Stimulated activated CD4-positive, alpha-beta T cell treated with anti-CD3 and anti-CD28 coated beads, Interleukin-15, amount 100 ng/mL, for 1 hour (primary cell): Measurements from ENCODE around the gene CAPG.
"Not testable (repeated sequence)": the region's sequence is repeated elsewhere in the genome, so short reads cannot be mapped to it uniquely, and the experiment has no call there.

Experiments used
- DNase-seq, 2 donors: peaks; one replicate each; pipeline ENCODE4 v3.0.0-alpha.2; 2020; ENCODE audit warnings: low read depth in 1 of 2, low spot score in 1 of 2

CAPG gene

GRCh38 chr2:85409845-85410583 lies at the start of gene CAPG:
CAPG (minus strand) TSS chr2:85410366; CDS start chr2:85402145, 8,221 bp downstream.
- DNase-seq, result no peak

GRCh38 chr2:85459771-85460170 lies 49.6 kb upstream of the CAPG start:
- DNase-seq, result no peak

- no peak for DNase-seq
These were observed 48.7 kb upstream of the CAPG start for GRCh38 chr2:85458601-85459563.

- DNase-seq, result no peak
These were observed 47.7 kb upstream of the CAPG start for GRCh38 chr2:85457877-85458316.

- DNase-seq, result no peak
These were observed 46.9 kb upstream of the CAPG start for GRCh38 chr2:85457043-85457442.

- DNase-seq, result no peak
These were observed 45.5 kb upstream of the CAPG start for GRCh38 chr2:85455552-85456090.

GRCh38 chr2:85453571-85453970 lies 43.4 kb upstream of the CAPG start:
- no peak for DNase-seq

GRCh38 chr2:85452237-85452636 lies 42.1 kb upstream of the CAPG start:
- DNase-seq, result no peak

GRCh38 chr2:85449214-85449588 lies 39.0 kb upstream of the CAPG start:
- no peak for DNase-seq

GRCh38 chr2:85448461-85449213 lies 38.5 kb upstream of the CAPG start:
- DNase-seq, result no peak

- DNase-seq, result no peak
These were observed 37.0 kb upstream of the CAPG start for GRCh38 chr2:85447222-85447585.

- DNase-seq, result no peak
These were observed 36.4 kb upstream of the CAPG start for GRCh38 chr2:85446296-85447221.

- no peak for DNase-seq
These were observed 35.4 kb upstream of the CAPG start for GRCh38 chr2:85445316-85446295.

- DNase-seq, result no peak
These were observed 34.5 kb upstream of the CAPG start for GRCh38 chr2:85444629-85445172.

GRCh38 chr2:85441864-85442263 lies 31.7 kb upstream of the CAPG start:
- DNase-seq, result no peak

- DNase-seq, result no peak
These were observed 30.6 kb upstream of the CAPG start for GRCh38 chr2:85440729-85441128.

GRCh38 chr2:85439986-85440385 lies 29.8 kb upstream of the CAPG start:
- DNase-seq, result no peak

- DNase-seq, result not testable (repeated sequence)
These were observed 29.4 kb upstream of the CAPG start for GRCh38 chr2:85439569-85439968.

- DNase-seq, result no peak
These were observed 28.9 kb upstream of the CAPG start for GRCh38 chr2:85439025-85439472.
